Osteocyte (in vitro differentiated cells): ENCODE measurements around the gene LGR5. TPM values are rescaled to one million over a fixed set of nuclear protein-coding genes. Genes with fewer than 3 reads are reported as not detected.

Experiments used
- DNase-seq: peaks from one replicate; pipeline ENCODE4 v3.0.0; 2021; ENCODE audit warnings: mixed read lengths; ENCODE audit not compliant: unreplicated experiment; ENCODE audit errors: extremely low spot score
- H3K27ac Mint-ChIP-seq: one replicate; pipeline ENCODE4 v1.8.0; 2021; ENCODE audit warnings: mild to moderate bottlenecking, mixed read lengths; ENCODE audit not compliant: unreplicated experiment
- H3K27me3 Mint-ChIP-seq: one replicate; pipeline ENCODE4 v1.8.0; 2021; ENCODE audit warnings: mixed read lengths; ENCODE audit not compliant: unreplicated experiment
- H3K36me3 Mint-ChIP-seq: one replicate; pipeline ENCODE4 v1.8.0; 2021; ENCODE audit warnings: mixed read lengths; ENCODE audit not compliant: unreplicated experiment
- H3K4me1 Mint-ChIP-seq: one replicate; pipeline ENCODE4 v1.8.0; 2021; ENCODE audit warnings: mixed read lengths; ENCODE audit not compliant: unreplicated experiment
- H3K4me3 Mint-ChIP-seq: one replicate; pipeline ENCODE4 v1.8.0; 2021; ENCODE audit warnings: mild to moderate bottlenecking, moderate library complexity, mixed read lengths; ENCODE audit not compliant: unreplicated experiment
- H3K9me3 Mint-ChIP-seq: one replicate; pipeline ENCODE4 v1.8.0; 2021; ENCODE audit warnings: mixed read lengths; ENCODE audit not compliant: unreplicated experiment
- long read RNA-seq: library from polyadenylated mRNA; unstranded; transcript quantifications from one replicate; pipeline ENCODE4 v2.0.0, GENCODE V29; 2021
- total RNA-seq: library from RNA; stranded (reverse); gene quantifications from 2 replicates; pipeline ENCODE4 v1.2.1, GENCODE V29; 2021
- TF ChIP-seq, protein P1 (sequence below): fragments of 200-600 bp; sonication (generic); IDR thresholded peaks from 2 replicates; pipeline ENCODE4 v1.5.0; 2021; ENCODE audit warnings: antibody characterized with exemption, mild to moderate bottlenecking, moderate library complexity

The LGR5 gene, protein sequence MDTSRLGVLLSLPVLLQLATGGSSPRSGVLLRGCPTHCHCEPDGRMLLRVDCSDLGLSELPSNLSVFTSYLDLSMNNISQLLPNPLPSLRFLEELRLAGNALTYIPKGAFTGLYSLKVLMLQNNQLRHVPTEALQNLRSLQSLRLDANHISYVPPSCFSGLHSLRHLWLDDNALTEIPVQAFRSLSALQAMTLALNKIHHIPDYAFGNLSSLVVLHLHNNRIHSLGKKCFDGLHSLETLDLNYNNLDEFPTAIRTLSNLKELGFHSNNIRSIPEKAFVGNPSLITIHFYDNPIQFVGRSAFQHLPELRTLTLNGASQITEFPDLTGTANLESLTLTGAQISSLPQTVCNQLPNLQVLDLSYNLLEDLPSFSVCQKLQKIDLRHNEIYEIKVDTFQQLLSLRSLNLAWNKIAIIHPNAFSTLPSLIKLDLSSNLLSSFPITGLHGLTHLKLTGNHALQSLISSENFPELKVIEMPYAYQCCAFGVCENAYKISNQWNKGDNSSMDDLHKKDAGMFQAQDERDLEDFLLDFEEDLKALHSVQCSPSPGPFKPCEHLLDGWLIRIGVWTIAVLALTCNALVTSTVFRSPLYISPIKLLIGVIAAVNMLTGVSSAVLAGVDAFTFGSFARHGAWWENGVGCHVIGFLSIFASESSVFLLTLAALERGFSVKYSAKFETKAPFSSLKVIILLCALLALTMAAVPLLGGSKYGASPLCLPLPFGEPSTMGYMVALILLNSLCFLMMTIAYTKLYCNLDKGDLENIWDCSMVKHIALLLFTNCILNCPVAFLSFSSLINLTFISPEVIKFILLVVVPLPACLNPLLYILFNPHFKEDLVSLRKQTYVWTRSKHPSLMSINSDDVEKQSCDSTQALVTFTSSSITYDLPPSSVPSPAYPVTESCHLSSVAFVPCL
- 55.8 and 56.4 TPM in 2 replicates for total RNA-seq
- long read RNA-seq, full-length matches to known transcripts: 16 of 69 reads
- long read RNA-seq, partial matches to known transcripts: 10 of 69 reads
- long read RNA-seq, other reads (novel, unspliced or antisense): 43 of 69 reads

DNA sequence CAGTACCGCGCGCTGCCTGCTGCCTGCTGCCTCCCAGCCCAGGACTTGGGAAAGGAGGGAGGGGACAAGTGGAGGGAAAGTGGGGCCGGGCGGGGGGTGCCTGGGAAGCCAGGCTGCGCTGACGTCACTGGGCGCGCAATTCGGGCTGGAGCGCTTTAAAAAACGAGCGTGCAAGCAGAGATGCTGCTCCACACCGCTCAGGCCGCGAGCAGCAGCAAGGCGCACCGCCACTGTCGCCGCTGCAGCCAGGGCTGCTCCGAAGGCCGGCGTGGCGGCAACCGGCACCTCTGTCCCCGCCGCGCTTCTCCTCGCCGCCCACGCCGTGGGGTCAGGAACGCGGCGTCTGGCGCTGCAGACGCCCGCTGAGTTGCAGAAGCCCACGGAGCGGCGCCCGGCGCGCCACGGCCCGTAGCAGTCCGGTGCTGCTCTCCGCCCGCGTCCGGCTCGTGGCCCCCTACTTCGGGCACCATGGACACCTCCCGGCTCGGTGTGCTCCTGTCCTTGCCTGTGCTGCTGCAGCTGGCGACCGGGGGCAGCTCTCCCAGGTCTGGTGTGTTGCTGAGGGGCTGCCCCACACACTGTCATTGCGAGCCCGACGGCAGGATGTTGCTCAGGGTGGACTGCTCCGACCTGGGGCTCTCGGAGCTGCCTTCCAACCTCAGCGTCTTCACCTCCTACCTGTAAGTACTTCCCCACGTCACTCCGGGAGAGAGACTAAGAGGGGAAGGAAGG lies at the start of gene LGR5:
Gene LGR5, plus strand, starts transcription at position 186 of the 732 bp plus-strand sequence. Its CDS starts 283 bp downstream, at position 469.
- TF ChIP-seq, protein P1, sequence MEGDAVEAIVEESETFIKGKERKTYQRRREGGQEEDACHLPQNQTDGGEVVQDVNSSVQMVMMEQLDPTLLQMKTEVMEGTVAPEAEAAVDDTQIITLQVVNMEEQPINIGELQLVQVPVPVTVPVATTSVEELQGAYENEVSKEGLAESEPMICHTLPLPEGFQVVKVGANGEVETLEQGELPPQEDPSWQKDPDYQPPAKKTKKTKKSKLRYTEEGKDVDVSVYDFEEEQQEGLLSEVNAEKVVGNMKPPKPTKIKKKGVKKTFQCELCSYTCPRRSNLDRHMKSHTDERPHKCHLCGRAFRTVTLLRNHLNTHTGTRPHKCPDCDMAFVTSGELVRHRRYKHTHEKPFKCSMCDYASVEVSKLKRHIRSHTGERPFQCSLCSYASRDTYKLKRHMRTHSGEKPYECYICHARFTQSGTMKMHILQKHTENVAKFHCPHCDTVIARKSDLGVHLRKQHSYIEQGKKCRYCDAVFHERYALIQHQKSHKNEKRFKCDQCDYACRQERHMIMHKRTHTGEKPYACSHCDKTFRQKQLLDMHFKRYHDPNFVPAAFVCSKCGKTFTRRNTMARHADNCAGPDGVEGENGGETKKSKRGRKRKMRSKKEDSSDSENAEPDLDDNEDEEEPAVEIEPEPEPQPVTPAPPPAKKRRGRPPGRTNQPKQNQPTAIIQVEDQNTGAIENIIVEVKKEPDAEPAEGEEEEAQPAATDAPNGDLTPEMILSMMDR: no peak
- Mint-ChIP-seq H3K27ac (peak within 1 kb of the TSS; percentile 84), H3K4me1 (peaks cover 53% of the 10 kb centered on the region), H3K36me3 (peaks cover 3% of the 10 kb centered on the region), H3K4me3 (peak within 1 kb of the TSS; percentile 88), H3K27me3 (no peaks in the 10 kb centered on the region), H3K9me3 (peaks cover 6% of the 10 kb centered on the region)
- DNase-seq: peak; percentile 93

DNA sequence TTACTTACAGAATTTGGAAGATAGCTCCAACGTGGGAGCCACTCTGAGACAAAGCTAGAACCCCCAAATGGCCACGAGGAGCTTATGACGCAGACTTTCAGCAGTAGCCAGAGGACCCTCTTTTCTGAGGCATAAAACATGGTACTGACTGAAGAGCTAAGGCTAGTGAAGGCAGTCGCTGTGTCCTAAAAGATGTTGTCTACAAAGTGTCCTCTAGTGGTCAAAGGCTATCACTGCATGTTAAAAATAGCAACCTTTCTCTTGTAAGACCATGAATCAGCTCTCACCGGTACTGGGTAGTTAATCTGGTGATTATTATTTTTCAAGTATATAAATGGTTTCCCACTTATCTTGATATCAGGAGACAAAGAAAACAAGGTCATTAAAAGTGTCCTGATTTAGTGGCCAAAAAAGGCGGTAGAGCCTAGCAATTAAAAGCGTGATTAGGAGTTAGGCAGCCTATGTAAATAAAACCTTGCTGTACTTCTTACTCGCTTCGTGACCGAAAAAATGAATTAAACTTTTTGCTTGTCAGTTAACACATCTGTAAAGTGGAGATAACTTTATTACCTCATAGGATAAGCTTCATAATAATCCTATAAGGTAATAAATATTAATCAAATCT lies 47.0 kb upstream of the LGR5 start:
- Mint-ChIP-seq H3K4me1 (peaks cover 21% of the 10 kb centered on the region), H3K27me3 (no peaks in the 10 kb centered on the region), H3K36me3 (no peaks in the 10 kb centered on the region), H3K27ac (no peak overlapping the region), H3K9me3 (no peaks in the 10 kb centered on the region), H3K4me3 (no peak overlapping the region)
- TF ChIP-seq, protein P1: peak; percentile 79
- DNase-seq: no peak

DNA sequence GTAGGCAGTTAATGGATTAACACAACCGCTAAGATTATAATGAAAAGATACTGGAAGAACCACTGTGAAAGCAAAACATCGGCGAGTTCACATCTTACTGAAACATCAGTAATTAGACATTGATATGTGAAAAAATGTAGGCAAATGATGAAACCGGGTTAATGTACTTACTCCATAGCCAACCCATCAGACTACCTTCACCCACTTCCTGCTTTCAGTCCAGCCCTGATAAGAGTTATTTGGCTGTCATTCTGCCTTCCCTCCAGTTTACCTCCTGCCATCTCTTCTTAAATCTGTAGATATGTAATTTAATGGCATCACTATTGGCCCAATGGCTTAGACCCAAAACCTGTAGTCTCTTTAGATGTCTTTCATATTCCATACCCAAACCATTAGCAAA lies 46.0 kb upstream of the LGR5 start:
- TF ChIP-seq, protein P1: no peak
- Mint-ChIP-seq H3K9me3 (no peaks in the 10 kb centered on the region), H3K27ac (no peak overlapping the region), H3K4me3 (no peak overlapping the region), H3K36me3 (no peaks in the 10 kb centered on the region), H3K4me1 (peaks cover 28% of the 10 kb centered on the region), H3K27me3 (no peaks in the 10 kb centered on the region)
- DNase-seq: no peak

DNA sequence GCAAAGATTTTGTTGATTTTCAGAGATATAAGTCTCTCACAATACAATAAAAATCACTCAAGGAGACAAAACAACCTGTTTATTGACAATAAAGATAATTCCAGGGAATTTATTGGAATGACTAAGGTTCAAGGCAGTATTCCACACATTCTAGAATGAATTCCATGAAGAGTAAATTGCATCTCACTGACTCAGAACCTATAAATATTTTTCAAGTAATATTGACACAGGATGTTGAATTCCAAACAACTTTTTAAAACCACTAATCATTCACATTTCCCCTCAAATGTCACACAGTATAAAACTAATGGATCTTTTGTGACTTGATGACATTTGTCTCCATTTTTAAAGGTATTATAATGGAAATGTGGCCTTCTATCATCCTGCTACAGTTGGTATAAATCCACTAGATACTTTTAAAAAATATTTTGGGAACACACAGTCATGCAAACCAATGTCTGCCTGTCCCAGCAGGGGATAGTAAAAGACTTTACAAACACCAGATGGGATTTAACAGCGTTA lies 42.1 kb upstream of the LGR5 start:
- peaks cover 42% of the 10 kb centered on the region for H3K4me1 Mint-ChIP-seq
- no peak for DNase-seq
- H3K9me3 Mint-ChIP-seq: no peaks in the 10 kb centered on the region
- H3K27me3 Mint-ChIP-seq: no peaks in the 10 kb centered on the region
- H3K4me3 Mint-ChIP-seq: no peak overlapping the region
- H3K36me3 Mint-ChIP-seq: no peaks in the 10 kb centered on the region
- TF ChIP-seq, protein P1: peak; percentile 40
- peak overlapping the region; percentile 81 for H3K27ac Mint-ChIP-seq
